ENCODE results near the gene FAM83G.

GRCh38 chr17:19021622-19022083 is 17.1 kb upstream of the FAM83G start:
- TF ChIP-seq, protein P1, sequence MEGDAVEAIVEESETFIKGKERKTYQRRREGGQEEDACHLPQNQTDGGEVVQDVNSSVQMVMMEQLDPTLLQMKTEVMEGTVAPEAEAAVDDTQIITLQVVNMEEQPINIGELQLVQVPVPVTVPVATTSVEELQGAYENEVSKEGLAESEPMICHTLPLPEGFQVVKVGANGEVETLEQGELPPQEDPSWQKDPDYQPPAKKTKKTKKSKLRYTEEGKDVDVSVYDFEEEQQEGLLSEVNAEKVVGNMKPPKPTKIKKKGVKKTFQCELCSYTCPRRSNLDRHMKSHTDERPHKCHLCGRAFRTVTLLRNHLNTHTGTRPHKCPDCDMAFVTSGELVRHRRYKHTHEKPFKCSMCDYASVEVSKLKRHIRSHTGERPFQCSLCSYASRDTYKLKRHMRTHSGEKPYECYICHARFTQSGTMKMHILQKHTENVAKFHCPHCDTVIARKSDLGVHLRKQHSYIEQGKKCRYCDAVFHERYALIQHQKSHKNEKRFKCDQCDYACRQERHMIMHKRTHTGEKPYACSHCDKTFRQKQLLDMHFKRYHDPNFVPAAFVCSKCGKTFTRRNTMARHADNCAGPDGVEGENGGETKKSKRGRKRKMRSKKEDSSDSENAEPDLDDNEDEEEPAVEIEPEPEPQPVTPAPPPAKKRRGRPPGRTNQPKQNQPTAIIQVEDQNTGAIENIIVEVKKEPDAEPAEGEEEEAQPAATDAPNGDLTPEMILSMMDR (conservative IDR thresholded peaks at IDR 0.05 in 1 of 2, IDR thresholded peaks at IDR 0.05 in 1 of 2; ENCODE audit: extremely low read depth in 1 of 2, insufficient read depth in 1 of 2, low read depth in 1 of 2, low read length in 2 of 2), result no peak
- no peak for TF ChIP-seq EZH2 (IDR thresholded peaks at IDR 0.05; ENCODE audit: borderline replicate concordance, low read length)

Measured in mammary epithelial cell (primary cell).